SU-DHL-6 (cell line): Measurements from ENCODE around the gene R3HDM2.

Experiments used
- CTCF ChIP-seq: fragments of 200-600 bp; sonication (generic); IDR thresholded peaks from one replicate; pipeline ENCODE4 v1.5.1; 2017; ENCODE audit warnings: antibody characterized with exemption, mild to moderate bottlenecking, low read length, moderate library complexity; ENCODE audit not compliant: insufficient read depth, poor library complexity, severe bottlenecking
- EZH2phosphoT487 ChIP-seq: fragments of 200-600 bp; sonication (generic), shearing (Covaris generic); conservative IDR thresholded peaks from 2 replicates; pipeline ENCODE4 v1.6.1; 2018; ENCODE audit warnings: mild to moderate bottlenecking, antibody characterized with exemption, low read length, moderate library complexity, mixed read lengths

GRCh38 chr12:57439762-57440266 lies 9.0 kb upstream of the R3HDM2 start:
- TF ChIP-seq CTCF: no peak
- no peak for TF ChIP-seq EZH2phosphoT487
